HG03558 (cell line): ENCODE results near the gene NLRP1.

Experiments used
- ATAC-seq: cut with Tn5 transposase; IDR thresholded peaks from one replicate; pipeline ENCODE4 v1.9.1; 2021; ENCODE audit warnings: moderate number of reproducible peaks; ENCODE audit not compliant: unreplicated experiment; ENCODE audit errors: extremely low read depth

NLRP1 gene

GRCh38 chr17:5526821-5527598 is 57.3 kb downstream of the NLRP1 start:
- ATAC-seq, result no peak

- no peak for ATAC-seq
Observed at GRCh38 chr17:5523249-5523648, 61.1 kb downstream of the NLRP1 start.

- ATAC-seq, result no peak
Observed at GRCh38 chr17:5522476-5522875, 61.8 kb downstream of the NLRP1 start.

- ATAC-seq, result no peak
Observed at GRCh38 chr17:5516060-5516792, 68.1 kb downstream of the NLRP1 start.

- ATAC-seq, result no peak
Observed at GRCh38 chr17:5514976-5515375, 69.3 kb downstream of the NLRP1 start.

GRCh38 chr17:5513628-5514027 is 70.7 kb downstream of the NLRP1 start:
- ATAC-seq, result no peak

GRCh38 chr17:5511401-5512225 is 72.7 kb downstream of the NLRP1 start:
- ATAC-seq, result no peak

- no peak for ATAC-seq
Observed at GRCh38 chr17:5510771-5511170, 73.5 kb downstream of the NLRP1 start.

- ATAC-seq, result no peak
Observed at GRCh38 chr17:5509482-5509881, 74.8 kb downstream of the NLRP1 start.

GRCh38 chr17:5508810-5509209 is 75.5 kb downstream of the NLRP1 start:
- ATAC-seq, result no peak

- no peak for ATAC-seq
Observed at GRCh38 chr17:5506307-5506706, 78.0 kb downstream of the NLRP1 start.

GRCh38 chr17:5502552-5502951 is 81.8 kb downstream of the NLRP1 start:
- ATAC-seq, result no peak

- ATAC-seq, result no peak
Observed at GRCh38 chr17:5501685-5502084, 82.6 kb downstream of the NLRP1 start.

- ATAC-seq, result no peak
Observed at GRCh38 chr17:5500589-5501391, 83.5 kb downstream of the NLRP1 start.

- ATAC-seq, result no peak
Observed at GRCh38 chr17:5500247-5500588, 84.1 kb downstream of the NLRP1 start.

- no peak for ATAC-seq
Observed at GRCh38 chr17:5499476-5500231, 84.7 kb downstream of the NLRP1 start.

GRCh38 chr17:5492970-5493369 is 91.3 kb downstream of the NLRP1 start:
- no peak for ATAC-seq

GRCh38 chr17:5488752-5489151 is 95.6 kb downstream of the NLRP1 start:
- no peak for ATAC-seq
